GM23338 (cell line): Measurements from ENCODE around the gene LRP1B. TPM values are rescaled to one million over a fixed set of nuclear protein-coding genes. Genes with fewer than 3 reads are reported as not detected.

Source experiments
- ATAC-seq: fragments of 200-7000 bp; cut with Tn5 transposase; 3 replicates; pipeline ENCODE4 v1.9.1; 2020
- DNase-seq: peaks from one replicate; pipeline ENCODE4 v3.0.0-alpha.2; 2015; ENCODE audit warnings: low spot score
- H2AFZ ChIP-seq: fragments of 200-600 bp; sonication (generic); 2 replicates; pipeline ENCODE4 v1.8.0; 2016; ENCODE audit warnings: antibody characterized with exemption, mild to moderate bottlenecking, moderate library complexity
- H3F3A ChIP-seq: fragments of 200-600 bp; sonication (generic); replicated peaks from 2 replicates; pipeline ENCODE4 v1.8.0; 2017; ENCODE audit warnings: antibody characterized with exemption, mixed run types, low read depth
- H3K27ac ChIP-seq: fragments of 200-600 bp; sonication (generic); 2 replicates; pipeline ENCODE4 v1.6.1; 2016; ENCODE audit warnings: low read depth
- H3K27me3 ChIP-seq: fragments of 200-600 bp; sonication (generic); 2 replicates; pipeline ENCODE4 v1.8.0; 2016; ENCODE audit warnings: mild to moderate bottlenecking, mixed run types, moderate library complexity; ENCODE audit not compliant: insufficient read depth
- H3K36me3 ChIP-seq: fragments of 200-600 bp; sonication (generic); 2 replicates; pipeline ENCODE4 v1.8.0; 2016; ENCODE audit warnings: mild to moderate bottlenecking; ENCODE audit not compliant: insufficient read depth
- H3K4me1 ChIP-seq: fragments of 200-600 bp; sonication (generic); 2 replicates; pipeline ENCODE4 v1.8.0; 2016; ENCODE audit warnings: mild to moderate bottlenecking, moderate library complexity; ENCODE audit not compliant: insufficient read depth
- H3K4me2 ChIP-seq: fragments of 200-600 bp; sonication (generic); 2 replicates; pipeline ENCODE4 v1.7.1; 2017; ENCODE audit warnings: mixed run types
- H3K4me3 ChIP-seq: fragments of 200-600 bp; sonication (generic); 2 replicates; pipeline ENCODE4 v1.6.1; 2016; ENCODE audit warnings: mixed run types
- H3K79me2 ChIP-seq: fragments of 200-600 bp; sonication (generic); replicated peaks from 2 replicates; pipeline ENCODE4 v1.8.0; 2017; ENCODE audit warnings: mild to moderate bottlenecking; ENCODE audit not compliant: insufficient read depth
- H3K9me2 ChIP-seq: fragments of 200-600 bp; sonication (generic); 2 replicates; pipeline ENCODE4 v1.8.0; 2017; ENCODE audit not compliant: insufficient read depth
- H4K20me1 ChIP-seq: fragments of 200-600 bp; sonication (generic); replicated peaks from 2 replicates; pipeline ENCODE4 v1.8.0; 2017; ENCODE audit warnings: mild to moderate bottlenecking; ENCODE audit not compliant: insufficient read depth
- H3K27ac Mint-ChIP-seq: 2 replicates; pipeline ENCODE4 v1.8.0; 2020; ENCODE audit warnings: inconsistent platforms, mild to moderate bottlenecking, moderate library complexity, mixed read lengths
- H3K27me3 Mint-ChIP-seq: 3 replicates; pipeline ENCODE4 v1.8.0; 2022; ENCODE audit warnings: low read depth, mild to moderate bottlenecking, moderate library complexity, mixed read lengths, inconsistent platforms; ENCODE audit not compliant: insufficient read depth, poor library complexity
- H3K36me3 Mint-ChIP-seq: 3 replicates; pipeline ENCODE4 v1.8.0; 2021; ENCODE audit warnings: low read depth, mild to moderate bottlenecking, inconsistent platforms, moderate library complexity, mixed read lengths
- H3K4me1 Mint-ChIP-seq: 3 replicates; pipeline ENCODE4 v1.8.0; 2020; ENCODE audit warnings: mild to moderate bottlenecking, inconsistent platforms, mixed read lengths
- H3K4me3 Mint-ChIP-seq: 3 replicates; pipeline ENCODE4 v1.8.0; 2021; ENCODE audit warnings: moderate library complexity, mild to moderate bottlenecking, inconsistent platforms, mixed read lengths
- H3K9me3 Mint-ChIP-seq: 3 replicates; pipeline ENCODE4 v1.8.0; 2020; ENCODE audit warnings: moderate library complexity, mild to moderate bottlenecking, inconsistent platforms, mixed read lengths
- CREB1 ChIP-seq: fragments of 250-450 bp; sonication (Bioruptor Pico); IDR thresholded peaks from 2 replicates; pipeline ENCODE4 v1.5.0; 2020; ENCODE audit warnings: low read depth, mild to moderate bottlenecking, moderate library complexity
- CTCF ChIP-seq, 2 experiments: fragments of 200-600 bp in 1 of 2; sonication (generic) in 1 of 2; conservative IDR thresholded peaks; 2 replicates each; pipeline versions ENCODE4 v1.5.1 to v1.6.1; 2016 to 2017; ENCODE audit warnings: antibody characterized with exemption in 2 of 2, low read depth in 2 of 2, mild to moderate bottlenecking in 2 of 2, moderate library complexity in 1 of 2
- ETS1 ChIP-seq: IDR thresholded peaks from 2 replicates; pipeline ENCODE4 v1.6.1; 2016; ENCODE audit warnings: antibody characterized with exemption
- EZH2 ChIP-seq: fragments of 200-600 bp; sonication (generic); IDR thresholded peaks from one replicate; pipeline ENCODE4 v1.8.0; 2017; ENCODE audit warnings: antibody characterized with exemption, mild to moderate bottlenecking, low read depth; ENCODE audit not compliant: unreplicated experiment
- EZH2phosphoT487 ChIP-seq: fragments of 200-600 bp; sonication (generic); IDR thresholded peaks from one replicate; pipeline ENCODE4 v1.8.1; 2018; ENCODE audit warnings: antibody characterized with exemption; ENCODE audit not compliant: unreplicated experiment
- JUNB ChIP-seq: IDR thresholded peaks from one replicate; pipeline ENCODE4 v1.6.1; 2016; ENCODE audit warnings: antibody characterized with exemption; ENCODE audit not compliant: unreplicated experiment
- NANOG ChIP-seq: IDR thresholded peaks from 2 replicates; pipeline ENCODE4 v1.6.1; 2016; ENCODE audit warnings: antibody characterized with exemption, borderline replicate concordance
- POLR2AphosphoS5 ChIP-seq: IDR thresholded peaks from 2 replicates; pipeline ENCODE4 v1.6.1; 2016; ENCODE audit warnings: antibody characterized with exemption, low read depth
- REST ChIP-seq: IDR thresholded peaks from one replicate; pipeline ENCODE4 v1.6.1; 2018; ENCODE audit warnings: antibody characterized with exemption; ENCODE audit not compliant: unreplicated experiment
- STAT1 ChIP-seq: IDR thresholded peaks from one replicate; pipeline ENCODE4 v1.6.1; 2016; ENCODE audit warnings: antibody characterized with exemption; ENCODE audit not compliant: unreplicated experiment
- ZNF114 ChIP-seq: fragments of 250-450 bp; sonication (Bioruptor Pico); IDR thresholded peaks from 2 replicates; pipeline ENCODE4 v1.5.0; 2020; ENCODE audit warnings: mild to moderate bottlenecking, moderate library complexity
- ZNF331 ChIP-seq: fragments of 250-450 bp; sonication (Bioruptor Pico); IDR thresholded peaks from 2 replicates; pipeline ENCODE4 v1.5.0; 2020; ENCODE audit warnings: low read depth, mild to moderate bottlenecking, moderate library complexity
- ZNF462 ChIP-seq: fragments of 250-450 bp; sonication (Bioruptor Pico); IDR thresholded peaks from 2 replicates; pipeline ENCODE4 v1.5.0; 2020; ENCODE audit warnings: mild to moderate bottlenecking, moderate library complexity
- polyA plus RNA-seq: library from polyadenylated mRNA; unstranded; fragments of >200 nt; fragmentation: Nextera tagmentation; extraction: Ambion mirVana; gene quantifications from 2 replicates; pipeline ENCODE4 v1.2.1, GENCODE V29; 2016
- total RNA-seq: library from RNA; depleted of rRNA; stranded (reverse); fragments of >200 nt; shearing (Covaris generic); gene quantifications from 2 replicates; pipeline ENCODE4 v1.2.3, GENCODE V29; 2014

LRP1B gene
- total and polyA plus RNA-seq, 2 experiments from 2014 or later: 0.15 to 0.97 TPM

- H3K27me3 ChIP-seq: no peaks in the 10 kb centered on the region
- Mint-ChIP-seq H3K36me3 (no peaks in the 10 kb centered on the region), H3K27ac (no peak overlapping the region), H3K4me1 (peaks cover 5% of the 10 kb centered on the region; the same call in 1 of the 3 replicates), H3K9me3 (no peaks in the 10 kb centered on the region), H3K4me3 (no peak overlapping the region), H3K27me3 (no peaks in the 10 kb centered on the region)
- ATAC-seq (no peak), DNase-seq (no peak)
- H3F3A ChIP-seq: no peaks in the 10 kb centered on the region
- H3K79me2 ChIP-seq: no peaks in the 10 kb centered on the region
- peaks cover 8% of the 10 kb centered on the region for H3K4me1 ChIP-seq
- no peak overlapping the region for H3K4me2 ChIP-seq
- no peak overlapping the region for H3K27ac ChIP-seq
- no peak overlapping the region for H3K4me3 ChIP-seq
- H3K9me2 ChIP-seq: no peaks in the 10 kb centered on the region
- H3K36me3 ChIP-seq: no peaks in the 10 kb centered on the region
- TF ChIP-seq ZNF331 (CRISPR knock-in tag) (no peak), CREB1 (CRISPR knock-in tag) (no peak), ZNF114 (CRISPR knock-in tag) (no peak), ETS1 (no peak), EZH2 (no peak), REST (no peak), STAT1 (no peak), POLR2AphosphoS5 (no peak), NANOG (no peak), JUNB (no peak), EZH2phosphoT487 (no peak), ZNF462 (no peak), CTCF (conservative IDR thresholded peaks at IDR 0.05; ENCODE audit: low read depth in 2 of 2) (no peak)
- H2AFZ ChIP-seq: no peak overlapping the region
- H4K20me1 ChIP-seq: no peaks in the 10 kb centered on the region
These were observed 613.5 kb downstream of the LRP1B start for GRCh38 chr2:141517180-141517851.
